H9 (cell line): ENCODE data around the gene TMEM106B. TPM values are rescaled to one million over a fixed set of nuclear protein-coding genes. Genes with fewer than 3 reads are reported as not detected.
"Not testable (repeated sequence)": the region's sequence is repeated elsewhere in the genome, so short reads cannot be mapped to it uniquely, and the experiment has no call there.

Source experiments
- DNase-seq: peaks from one replicate; pipeline ENCODE4 v3.0.0-alpha.2; 2017
- H2AFZ ChIP-seq: one replicate; pipeline ENCODE4 v1.6.1; 2013; ENCODE audit warnings: mild to moderate bottlenecking, low read length, control low read depth, moderate library complexity
- H2AK5ac ChIP-seq: 2 replicates; pipeline ENCODE4 v1.6.1; 2013; ENCODE audit warnings: low read length, control low read depth, mixed read lengths; ENCODE audit not compliant: insufficient read length
- H2BK120ac ChIP-seq: one replicate; pipeline ENCODE4 v1.6.1; 2013; ENCODE audit warnings: low read depth, mild to moderate bottlenecking, low read length, control low read depth, inconsistent platforms; ENCODE audit not compliant: poor library complexity, severe bottlenecking
- H2BK12ac ChIP-seq: 2 replicates; pipeline ENCODE4 v1.6.1; 2013; ENCODE audit warnings: low read length, control low read depth, mixed read lengths, low read depth; ENCODE audit not compliant: insufficient read length
- H2BK15ac ChIP-seq: 2 replicates; pipeline ENCODE4 v1.6.1; 2013; ENCODE audit warnings: low read depth, low read length, control low read depth
- H2BK20ac ChIP-seq: one replicate; pipeline ENCODE4 v1.6.1; 2013; ENCODE audit warnings: low read depth, mild to moderate bottlenecking, low read length, control low read depth, inconsistent platforms; ENCODE audit not compliant: poor library complexity, severe bottlenecking
- H2BK5ac ChIP-seq: 2 replicates; pipeline ENCODE4 v1.6.1; 2013; ENCODE audit warnings: low read length, control low read depth, mixed read lengths; ENCODE audit not compliant: insufficient read length
- H3K14ac ChIP-seq: 2 replicates; pipeline ENCODE4 v1.6.1; 2013; ENCODE audit warnings: low read length, control low read depth; ENCODE audit not compliant: insufficient read depth
- H3K18ac ChIP-seq: 2 replicates; pipeline ENCODE4 v1.6.1; 2013; ENCODE audit warnings: low read depth, mild to moderate bottlenecking, mixed read lengths, low read length, control low read depth; ENCODE audit not compliant: insufficient read length
- H3K23ac ChIP-seq: 2 replicates; pipeline ENCODE4 v1.6.1; 2013; ENCODE audit warnings: low read length, control low read depth, mixed read lengths, low read depth; ENCODE audit not compliant: insufficient read length
- H3K23me2 ChIP-seq: 2 replicates; pipeline ENCODE4 v1.6.1; 2013; ENCODE audit warnings: low read depth, mild to moderate bottlenecking, mixed read lengths, low read length, control low read depth; ENCODE audit not compliant: insufficient read length, poor library complexity, severe bottlenecking
- H3K27ac ChIP-seq: 2 replicates; pipeline ENCODE4 v1.5.1; 2013; ENCODE audit warnings: low read length, control low read depth, mixed read lengths, low read depth; ENCODE audit not compliant: insufficient read length
- H3K27me3 ChIP-seq: 2 replicates; pipeline ENCODE4 v1.6.1; 2013; ENCODE audit warnings: low read length, control low read depth, inconsistent platforms; ENCODE audit not compliant: insufficient read depth
- H3K4ac ChIP-seq: 2 replicates; pipeline ENCODE4 v1.6.1; 2013; ENCODE audit warnings: low read depth, mild to moderate bottlenecking, control low read depth, inconsistent platforms, low read length, moderate library complexity
- H3K4me1 ChIP-seq: 2 replicates; pipeline ENCODE4 v1.6.1; 2013; ENCODE audit warnings: low read length, control low read depth, inconsistent platforms; ENCODE audit not compliant: insufficient read depth
- H3K4me2 ChIP-seq: 2 replicates; pipeline ENCODE4 v1.6.1; 2013; ENCODE audit warnings: low read length, control low read depth, mixed read lengths; ENCODE audit not compliant: insufficient read length, insufficient read depth
- H3K56ac ChIP-seq: 2 replicates; pipeline ENCODE4 v1.6.1; 2013; ENCODE audit warnings: low read depth, mild to moderate bottlenecking, mixed read lengths, low read length, control low read depth; ENCODE audit not compliant: insufficient read length
- H3K79me1 ChIP-seq: 2 replicates; pipeline ENCODE4 v1.6.1; 2013; ENCODE audit warnings: low read depth, mild to moderate bottlenecking, moderate library complexity, low read length, control low read depth, inconsistent platforms; ENCODE audit not compliant: insufficient read depth, poor library complexity, severe bottlenecking
- H3K79me2 ChIP-seq: 2 replicates; pipeline ENCODE4 v1.6.1; 2013; ENCODE audit warnings: low read length, control low read depth, inconsistent platforms; ENCODE audit not compliant: insufficient read depth
- H3K9ac ChIP-seq: 2 replicates; pipeline ENCODE4 v1.6.1; 2013; ENCODE audit warnings: low read length, control low read depth, mixed read lengths; ENCODE audit not compliant: insufficient read length; ENCODE audit errors: extremely low read depth
- H3K9me3 ChIP-seq: one replicate; pipeline ENCODE4 v1.6.1; 2013; ENCODE audit warnings: low read depth, low read length, inconsistent platforms; ENCODE audit not compliant: control insufficient read depth
- H3T11ph ChIP-seq: one replicate; pipeline ENCODE4 v1.6.1; 2013; ENCODE audit warnings: mild to moderate bottlenecking, low read length, control low read depth, inconsistent platforms
- H4K20me1 ChIP-seq: one replicate; pipeline ENCODE4 v1.6.1; 2013; ENCODE audit not compliant: control insufficient read depth, insufficient read length, insufficient read depth
- H4K5ac ChIP-seq: 2 replicates; pipeline ENCODE4 v1.6.1; 2013; ENCODE audit warnings: low read depth, mild to moderate bottlenecking, mixed read lengths, low read length, control low read depth; ENCODE audit not compliant: insufficient read length
- H4K8ac ChIP-seq: replicated peaks from 2 replicates; pipeline ENCODE4 v1.6.1; 2013; ENCODE audit warnings: low read length, control low read depth, mixed read lengths, low read depth; ENCODE audit not compliant: insufficient read length
- H4K91ac ChIP-seq: 2 replicates; pipeline ENCODE4 v1.6.1; 2013; ENCODE audit warnings: low read depth, mild to moderate bottlenecking, moderate library complexity, mixed read lengths, low read length, control low read depth; ENCODE audit not compliant: insufficient read length
- H3K27ac Mint-ChIP-seq, 3 experiments: 2 replicates in 2 of 3; 3 replicates in 1 of 3; pipeline ENCODE4 v1.8.0; 2020 to 2021; ENCODE audit warnings: mixed read lengths in 3 of 3, mild to moderate bottlenecking in 1 of 3, moderate library complexity in 1 of 3
- H3K27me3 Mint-ChIP-seq: 2 replicates; pipeline ENCODE4 v1.8.0; 2021; ENCODE audit warnings: low read depth, mild to moderate bottlenecking, moderate library complexity, mixed read lengths
- H3K36me3 Mint-ChIP-seq, 3 experiments: 2 replicates in 2 of 3; 3 replicates in 1 of 3; pipeline ENCODE4 v1.8.0; 2020 to 2021; ENCODE audit warnings: low read depth in 3 of 3, mixed read lengths in 3 of 3; ENCODE audit not compliant: insufficient read depth in 1 of 3
- H3K4me1 Mint-ChIP-seq, 2 experiments: 2 replicates each; pipeline ENCODE4 v1.8.0; 2020; ENCODE audit warnings: mixed read lengths in 2 of 2
- H3K4me3 Mint-ChIP-seq, 2 experiments: 2 replicates in 1 of 2; 3 replicates in 1 of 2; pipeline ENCODE4 v1.8.0; 2020 to 2021; ENCODE audit warnings: mild to moderate bottlenecking in 2 of 2, mixed read lengths in 2 of 2, moderate library complexity in 1 of 2
- H3K9me3 Mint-ChIP-seq, 2 experiments: 2 replicates in 1 of 2; 3 replicates in 1 of 2; pipeline ENCODE4 v1.8.0; 2020; ENCODE audit warnings: mild to moderate bottlenecking in 2 of 2, mixed read lengths in 2 of 2, moderate library complexity in 1 of 2
- WGBS: extraction: QIAGEN DNeasy Blood & Tissue Kit; methylation state at CpG from one replicate; pipeline ENCODE4 v1.1.7; 2013; ENCODE audit warnings: missing lambda C conversion rate, low lambda C conversion rate, mixed read lengths; ENCODE audit not compliant: insufficient read length; ENCODE audit errors: extremely low coverage; 5-methylcytosine and 5-hydroxymethylcytosine counted together
- total RNA-seq: library from RNA; stranded (reverse); gene quantifications from 2 replicates; pipeline ENCODE4 v1.2.1, GENCODE V29; 2021

Gene TMEM106B
- total RNA-seq, 1 experiment from 2014 or later: 28.4 TPM

GRCh38 chr7:12169981-12170820 lies 40.9 kb upstream of the TMEM106B start:
- H3K4me1 ChIP-seq, H3K27ac ChIP-seq, H3K27ac Mint-ChIP-seq, DNase-seq, H3K79me2 ChIP-seq, H2BK15ac ChIP-seq, H4K91ac ChIP-seq, H3K4ac ChIP-seq, H3K23me2 ChIP-seq, H2AK5ac ChIP-seq, H3K4me3 Mint-ChIP-seq, H3K14ac ChIP-seq, H3K9me3 ChIP-seq, H4K20me1 ChIP-seq, H3K27me3 ChIP-seq, H3K18ac ChIP-seq, H3K23ac ChIP-seq, H3K27me3 Mint-ChIP-seq, H4K5ac ChIP-seq, H2AFZ ChIP-seq, H3K4me2 ChIP-seq, H2BK120ac ChIP-seq, H3K79me1 ChIP-seq, H2BK12ac ChIP-seq, H3T11ph ChIP-seq, H4K8ac ChIP-seq, H3K9ac ChIP-seq, H3K56ac ChIP-seq, H2BK20ac ChIP-seq, H2BK5ac ChIP-seq, H3K4me1 Mint-ChIP-seq: not testable (repeated sequence)
- H3K36me3 Mint-ChIP-seq: peaks cover 2 to 29% (median 6%) of the 10 kb centered on the region in 3 experiments; a peak in 5 of 7 replicates
- WGBS: no CpG with 5 or more reads among the region's 6 CpGs
- H3K9me3 Mint-ChIP-seq: peaks cover 10 to 25% of the 10 kb centered on the region in 2 experiments
